HG03378 (cell line): Measurements from ENCODE around the gene KCNAB1.

Source experiments
- ATAC-seq: cut with Tn5 transposase; IDR thresholded peaks from one replicate; pipeline ENCODE4 v1.9.1; 2021; ENCODE audit warnings: mild to moderate bottlenecking, moderate library complexity; ENCODE audit not compliant: unreplicated experiment

Gene KCNAB1

GRCh38 chr3:156397534-156397933, 277.2 kb downstream of the KCNAB1 start:
- ATAC-seq = no peak

DNA sequence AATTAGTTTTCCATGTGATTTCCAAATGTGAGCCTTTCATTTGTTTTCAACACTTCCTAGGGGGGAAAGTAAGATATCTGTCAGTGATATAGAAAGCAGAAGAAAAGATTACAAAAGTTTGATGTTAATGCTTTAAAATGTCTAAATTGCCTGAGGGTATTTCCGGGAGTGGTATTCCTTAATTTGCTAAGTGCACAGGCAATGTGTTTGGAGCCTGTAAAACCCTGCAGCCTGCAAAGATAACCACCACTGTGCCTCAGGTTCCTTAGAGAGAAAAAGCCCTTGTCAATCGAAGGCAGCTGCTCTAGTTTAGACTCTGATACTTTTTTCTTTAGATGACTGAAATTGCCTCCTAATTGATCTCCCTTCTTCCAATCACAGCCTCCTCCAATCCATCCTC, 279.7 kb downstream of the KCNAB1 start:
- ATAC-seq = no peak

- ATAC-seq = no peak
Observed at GRCh38 chr3:156400735-156401134, 280.4 kb downstream of the KCNAB1 start.

DNA sequence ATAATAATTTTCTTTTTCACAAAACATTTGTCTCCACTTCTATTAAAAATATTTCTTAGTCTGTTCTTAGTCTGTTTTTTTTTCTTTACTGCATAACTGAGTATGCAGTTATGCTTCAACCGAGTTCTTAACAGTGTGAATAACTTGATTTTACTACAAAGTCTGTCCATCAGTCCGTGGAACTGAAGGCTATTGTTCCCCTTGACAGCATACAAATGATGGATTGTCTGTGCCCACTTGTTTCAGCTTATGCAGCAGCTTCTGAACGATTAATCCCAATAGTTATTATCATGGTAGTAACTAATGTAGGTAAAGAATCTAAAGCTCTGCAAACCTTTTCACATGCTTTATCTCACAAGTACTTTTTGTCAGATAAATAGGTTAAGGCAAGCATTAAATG, 283.8 kb downstream of the KCNAB1 start:
- no peak for ATAC-seq

- ATAC-seq = no peak
Observed at GRCh38 chr3:156406393-156406792, 286.0 kb downstream of the KCNAB1 start.

DNA sequence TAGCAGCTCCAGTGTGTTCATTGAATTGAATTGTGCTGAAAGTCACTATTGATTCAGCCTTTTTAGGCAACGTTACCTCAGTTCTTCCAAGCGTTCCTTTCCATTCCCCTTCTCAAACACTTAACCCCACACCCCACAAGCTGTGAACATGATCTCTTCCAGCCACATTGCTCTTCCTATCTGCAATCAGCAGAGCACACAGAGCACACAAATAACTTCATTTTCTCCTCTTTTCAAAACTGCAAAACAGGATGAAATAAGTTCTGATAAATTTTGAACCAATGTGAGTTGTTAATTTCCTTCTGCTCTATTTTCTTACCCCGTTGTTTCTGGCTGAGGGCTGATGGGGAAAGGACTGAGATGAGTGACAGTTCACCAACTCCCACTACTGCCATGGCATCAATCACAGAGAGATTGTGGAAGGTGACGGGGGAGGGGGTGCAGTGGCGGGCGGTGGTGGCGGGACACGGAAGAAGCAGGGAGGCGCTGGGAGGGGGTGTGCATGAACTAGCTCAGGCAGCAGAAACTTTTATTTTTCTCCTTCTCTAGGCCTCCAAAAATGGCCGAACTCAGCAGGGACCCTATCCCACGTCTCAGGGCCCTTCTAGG, 287.3 kb downstream of the KCNAB1 start:
- ATAC-seq = no peak

DNA sequence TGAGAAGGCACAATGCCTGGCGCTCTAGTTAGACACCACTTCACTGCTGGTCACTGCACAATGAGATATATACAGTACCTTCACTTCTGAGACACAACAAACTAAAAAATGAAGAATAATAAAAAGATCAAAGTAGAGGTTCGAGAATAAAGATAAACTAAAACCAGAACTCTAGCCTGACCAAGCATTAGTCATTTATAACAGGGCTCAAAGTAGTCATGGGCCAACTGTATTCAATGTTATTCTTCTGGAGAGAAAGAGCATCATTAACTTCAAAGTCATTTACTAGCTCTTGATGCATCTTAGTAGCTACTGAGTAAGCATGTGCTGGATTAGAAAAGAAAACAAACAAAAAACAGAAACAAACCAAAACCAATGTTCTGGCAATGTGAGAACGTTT, 289.3 kb downstream of the KCNAB1 start:
- ATAC-seq = no peak

DNA sequence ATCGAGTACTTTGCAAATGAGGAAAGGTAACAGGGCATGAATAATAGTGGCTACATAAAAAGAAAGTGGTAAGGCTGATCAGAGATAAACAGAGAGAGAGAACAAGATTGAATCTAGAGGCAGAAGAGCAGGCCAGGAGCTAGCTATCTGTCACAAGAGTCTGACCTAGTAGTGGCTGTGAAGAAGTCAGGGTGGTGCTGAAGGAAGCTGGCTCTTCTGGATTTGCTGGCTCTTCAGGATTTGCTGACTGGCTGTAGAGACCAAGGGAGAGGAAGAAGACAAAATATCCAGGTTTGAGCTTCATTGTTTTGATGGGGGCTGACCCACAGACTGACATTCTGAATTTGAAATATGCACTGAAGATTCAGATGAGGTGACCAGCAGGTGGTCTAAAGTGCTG, 292.2 kb downstream of the KCNAB1 start:
- ATAC-seq = no peak

DNA sequence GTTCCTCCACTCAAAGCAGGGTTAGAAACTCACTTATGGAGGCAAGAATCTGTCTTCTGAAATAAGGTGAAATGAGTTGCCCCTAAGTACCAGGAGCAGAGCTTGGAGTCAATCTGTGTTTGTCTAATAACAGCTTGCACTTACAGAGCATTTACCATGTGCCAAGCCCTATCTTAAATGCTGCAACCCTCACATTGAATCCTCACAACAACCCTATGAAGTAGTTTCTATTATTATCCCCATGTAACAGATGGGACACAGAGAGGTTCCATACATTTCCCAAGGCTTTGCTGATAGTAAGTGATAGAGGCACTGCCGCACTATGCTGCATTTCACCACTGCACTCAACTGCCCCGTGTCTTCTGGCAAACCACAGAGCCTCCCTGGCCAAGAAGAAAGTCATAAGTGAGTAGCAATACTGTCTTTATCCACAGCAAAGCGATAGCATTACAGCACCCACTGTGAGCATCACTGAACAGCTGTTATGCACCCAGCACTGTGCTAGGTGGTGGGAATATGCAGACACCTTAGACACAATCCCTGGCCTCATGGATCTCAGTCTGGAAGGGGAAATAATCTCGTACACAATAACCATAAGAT, 293.0 kb downstream of the KCNAB1 start:
- ATAC-seq = no peak

- ATAC-seq = no peak
Observed at GRCh38 chr3:156416846-156417558, 296.6 kb downstream of the KCNAB1 start.

- ATAC-seq = no peak
Observed at GRCh38 chr3:156417559-156418132, 297.3 kb downstream of the KCNAB1 start.

GRCh38 chr3:156418428-156418827, 298.1 kb downstream of the KCNAB1 start:
- no peak for ATAC-seq

GRCh38 chr3:156421534-156421933, 301.2 kb downstream of the KCNAB1 start:
- ATAC-seq = no peak

DNA sequence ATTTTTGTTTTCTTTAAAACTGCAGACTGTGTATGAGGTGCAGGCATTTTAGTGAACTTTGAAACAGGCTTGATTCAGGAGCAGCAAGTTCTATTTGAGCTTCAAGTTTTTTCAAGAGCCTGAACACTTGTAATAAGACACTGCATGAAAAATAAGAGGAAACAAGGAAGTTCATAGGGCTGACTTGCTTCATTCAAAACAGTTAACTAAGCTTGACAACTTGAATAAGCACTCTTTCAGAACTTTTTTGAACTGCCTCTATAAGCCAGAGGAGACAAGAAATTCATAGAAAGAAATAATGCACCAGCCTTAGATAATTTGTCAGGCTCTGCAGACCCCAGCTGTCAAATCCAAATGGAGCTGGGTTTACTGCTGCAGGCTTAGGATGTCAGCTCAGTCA, 304.4 kb downstream of the KCNAB1 start:
- ATAC-seq = no peak

GRCh38 chr3:156425651-156426050, 305.3 kb downstream of the KCNAB1 start:
- no peak for ATAC-seq

DNA sequence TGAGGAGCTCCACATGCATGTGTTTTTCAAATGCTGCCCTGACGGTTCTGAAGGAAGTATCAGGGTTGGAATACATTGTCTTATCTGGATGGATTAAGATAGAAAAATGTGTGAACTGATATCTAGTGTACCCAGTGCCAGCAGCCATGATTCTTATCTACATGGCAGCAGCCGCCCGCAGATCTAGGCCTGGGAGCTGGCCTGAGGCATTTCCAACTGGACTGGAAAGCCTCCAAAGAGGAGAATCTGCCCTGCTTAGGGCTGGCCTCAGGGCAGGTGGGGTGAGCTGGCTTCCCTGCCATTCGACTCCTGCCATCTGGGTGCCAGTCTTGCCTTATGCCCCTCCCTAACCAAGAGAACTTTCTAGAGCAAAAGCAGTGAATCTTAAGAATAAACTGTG, 308.7 kb downstream of the KCNAB1 start:
- no peak for ATAC-seq

GRCh38 chr3:156431334-156432124, 311.2 kb downstream of the KCNAB1 start:
- ATAC-seq = no peak

DNA sequence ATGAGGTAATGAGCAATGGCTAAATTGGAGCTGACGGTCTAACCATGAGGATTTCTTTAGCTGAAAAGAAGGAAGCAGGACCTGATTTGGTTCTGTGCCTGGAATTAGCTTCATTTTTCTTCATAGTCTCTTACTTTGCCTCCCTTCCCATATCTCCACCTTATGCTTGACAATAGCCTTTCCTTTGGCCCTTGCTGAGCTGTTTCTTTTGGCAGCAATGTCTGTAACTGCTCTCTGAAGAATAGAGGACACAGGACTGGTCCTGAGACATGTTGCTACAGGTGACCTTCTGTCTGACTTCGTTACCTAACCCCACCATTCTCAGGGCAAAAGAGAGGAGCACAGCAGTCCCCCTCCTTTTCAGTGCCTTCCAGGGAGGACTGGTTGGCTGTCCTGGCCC, 312.2 kb downstream of the KCNAB1 start:
- ATAC-seq = no peak

DNA sequence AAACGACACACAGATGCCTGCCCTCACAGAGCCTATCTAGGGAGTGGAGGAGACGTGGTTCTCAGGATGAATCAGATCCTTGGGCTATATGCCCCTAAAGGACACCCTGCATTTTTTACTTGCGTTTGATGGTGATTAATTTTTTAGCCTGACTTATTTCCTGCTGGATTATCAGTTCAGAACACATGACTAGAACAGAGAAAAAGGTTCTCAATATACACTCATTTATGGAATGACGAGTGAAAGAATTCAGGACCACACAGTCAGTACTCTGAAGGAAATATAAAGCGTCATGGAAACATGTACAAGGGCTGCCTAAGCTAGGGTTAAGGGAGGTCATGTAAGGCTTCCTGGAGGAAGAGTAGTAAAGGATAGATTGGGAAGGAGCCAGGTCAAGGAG, 312.8 kb downstream of the KCNAB1 start:
- ATAC-seq = no peak

DNA sequence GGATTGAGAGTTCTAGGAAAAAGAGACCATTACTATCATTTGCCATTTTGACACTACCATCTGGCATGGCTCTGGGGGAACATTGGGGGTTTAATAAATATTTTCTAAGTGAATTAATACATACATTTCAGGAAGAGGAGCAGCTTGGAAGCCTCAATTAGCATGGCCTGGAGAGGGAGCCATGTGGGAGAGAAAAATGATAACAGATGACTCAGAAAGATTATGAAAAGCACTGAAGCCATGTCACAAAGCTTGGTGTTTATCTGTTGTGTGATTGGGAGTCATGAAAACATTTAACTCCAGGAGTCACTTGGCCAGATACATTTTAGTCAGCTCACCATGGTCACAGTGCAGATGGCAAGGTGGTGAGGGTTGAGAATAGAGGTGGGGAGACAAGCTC, 313.5 kb downstream of the KCNAB1 start:
- ATAC-seq = no peak

GRCh38 chr3:156434921-156435320, 314.5 kb downstream of the KCNAB1 start:
- ATAC-seq = no peak
